ENCODE measurements around the gene FBXW8.

Gene FBXW8

GRCh38 chr12:116969615-116970585 is 59.1 kb downstream of the FBXW8 start:
- no peak for DNase-seq (ENCODE audit: low spot score)
- TF ChIP-seq CTCF (IDR thresholded peaks at IDR 0.05; ENCODE audit: borderline replicate concordance, control extremely low read depth, extremely low read depth, insufficient read depth, missing control alignments) = no peak
- in situ Hi-C loops (cut with MboI; ENCODE audit: low sequenced_read_pairs, unreplicated experiment) = no loop called here

- no peak for DNase-seq (ENCODE audit: low spot score)
- TF ChIP-seq CTCF (IDR thresholded peaks at IDR 0.05; ENCODE audit: borderline replicate concordance, control extremely low read depth, extremely low read depth, insufficient read depth, missing control alignments) = no peak
- in situ Hi-C loops (cut with MboI; ENCODE audit: low sequenced_read_pairs, unreplicated experiment) = no loop called here
These were observed 60.5 kb downstream of the FBXW8 start for GRCh38 chr12:116971222-116971621.

GRCh38 chr12:116975779-116976393 is 65.1 kb downstream of the FBXW8 start:
- no peak for DNase-seq (ENCODE audit: low spot score)
- no peak for TF ChIP-seq CTCF (IDR thresholded peaks at IDR 0.05; ENCODE audit: borderline replicate concordance, control extremely low read depth, extremely low read depth, insufficient read depth, missing control alignments)
- in situ Hi-C loops (cut with MboI; ENCODE audit: low sequenced_read_pairs, unreplicated experiment) = no loop called here

- in situ Hi-C loops (cut with MboI; ENCODE audit: low sequenced_read_pairs, unreplicated experiment) = no loop called here
- no peak for TF ChIP-seq CTCF (IDR thresholded peaks at IDR 0.05; ENCODE audit: borderline replicate concordance, control extremely low read depth, extremely low read depth, insufficient read depth, missing control alignments)
- DNase-seq (ENCODE audit: low spot score) = peak; percentile 26
These were observed 67.0 kb downstream of the FBXW8 start for GRCh38 chr12:116977465-116978380.

- DNase-seq (ENCODE audit: low spot score) = no peak
- in situ Hi-C loops (cut with MboI; ENCODE audit: low sequenced_read_pairs, unreplicated experiment) = no loop called here
- no peak for TF ChIP-seq CTCF (IDR thresholded peaks at IDR 0.05; ENCODE audit: borderline replicate concordance, control extremely low read depth, extremely low read depth, insufficient read depth, missing control alignments)
These were observed 68.2 kb downstream of the FBXW8 start for GRCh38 chr12:116978791-116979508.

All from GM13976 (cell line).